ENCODE measurements around the gene RAG1. TPM values are rescaled to one million over a fixed set of nuclear protein-coding genes. Genes with fewer than 3 reads are reported as not detected.

RAG1 gene
- polyA plus RNA-seq, 3 donors: 0.69 TPM; not detected in 2

DNA sequence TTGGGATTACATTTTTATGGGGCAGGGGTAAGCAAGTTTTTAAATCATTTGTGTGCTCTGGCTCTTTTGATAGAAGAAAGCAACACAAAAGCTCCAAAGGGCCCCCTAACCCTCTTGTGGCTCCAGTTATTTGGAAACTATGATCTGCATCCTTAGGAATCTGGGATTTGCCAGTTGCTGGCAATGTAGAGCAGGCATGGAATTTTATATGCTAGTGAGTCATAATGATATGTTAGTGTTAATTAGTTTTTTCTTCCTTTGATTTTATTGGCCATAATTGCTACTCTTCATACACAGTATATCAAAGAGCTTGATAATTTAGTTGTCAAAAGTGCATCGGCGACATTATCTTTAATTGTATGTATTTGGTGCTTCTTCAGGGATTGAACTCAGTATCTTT, 10.1 kb downstream of the RAG1 start:
- WGBS (ENCODE audit: insufficient coverage): no CpG with 5 or more reads among the region's 2 CpGs
- Mint-ChIP-seq H3K36me3 (no peaks in the 10 kb centered on the region), H3K4me3 (no peak overlapping the region), H3K27me3 (ENCODE audit: low read depth in 3 of 3) (peaks cover 0 to 1% (median 0%) of the 10 kb centered on the region in 3 donors), H3K4me1 (no peaks in the 10 kb centered on the region), H3K27ac (no peak overlapping the region), H3K9me3 (peaks cover 2 to 7% (median 2%) of the 10 kb centered on the region in 7 donors)
- no peak overlapping the region for H3K4me2 ChIP-seq (replicated peaks; ENCODE audit: extremely low read depth, low read length, poor library complexity, severe bottlenecking)
- TF ChIP-seq, protein P1, sequence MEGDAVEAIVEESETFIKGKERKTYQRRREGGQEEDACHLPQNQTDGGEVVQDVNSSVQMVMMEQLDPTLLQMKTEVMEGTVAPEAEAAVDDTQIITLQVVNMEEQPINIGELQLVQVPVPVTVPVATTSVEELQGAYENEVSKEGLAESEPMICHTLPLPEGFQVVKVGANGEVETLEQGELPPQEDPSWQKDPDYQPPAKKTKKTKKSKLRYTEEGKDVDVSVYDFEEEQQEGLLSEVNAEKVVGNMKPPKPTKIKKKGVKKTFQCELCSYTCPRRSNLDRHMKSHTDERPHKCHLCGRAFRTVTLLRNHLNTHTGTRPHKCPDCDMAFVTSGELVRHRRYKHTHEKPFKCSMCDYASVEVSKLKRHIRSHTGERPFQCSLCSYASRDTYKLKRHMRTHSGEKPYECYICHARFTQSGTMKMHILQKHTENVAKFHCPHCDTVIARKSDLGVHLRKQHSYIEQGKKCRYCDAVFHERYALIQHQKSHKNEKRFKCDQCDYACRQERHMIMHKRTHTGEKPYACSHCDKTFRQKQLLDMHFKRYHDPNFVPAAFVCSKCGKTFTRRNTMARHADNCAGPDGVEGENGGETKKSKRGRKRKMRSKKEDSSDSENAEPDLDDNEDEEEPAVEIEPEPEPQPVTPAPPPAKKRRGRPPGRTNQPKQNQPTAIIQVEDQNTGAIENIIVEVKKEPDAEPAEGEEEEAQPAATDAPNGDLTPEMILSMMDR (IDR thresholded peaks at IDR 0.05): no peak
- peaks cover 0 to 8% of the 10 kb centered on the region in 2 donors for H3K9me3 ChIP-seq (replicated peaks in 1 of 2; ENCODE audit: control insufficient read depth in 1 of 2, insufficient read depth in 1 of 2, low read length in 2 of 2)
- intact Hi-C loops (cut with micrococcal nuclease): no loop called here
- no peaks in the 10 kb centered on the region for H3K36me3 ChIP-seq (replicated peaks in 1 of 2; ENCODE audit: control insufficient read depth in 1 of 2, insufficient read depth in 2 of 2, low read length in 2 of 2)
- no peak overlapping the region for H3K27ac ChIP-seq (ENCODE audit: low read depth in 1 of 2, low read length in 2 of 2)
- DNase-seq: no peak
- H4K20me1 ChIP-seq (ENCODE audit: insufficient read depth, low read length): no peaks in the 10 kb centered on the region
- no peak overlapping the region for H3K4me3 ChIP-seq (replicated peaks in 1 of 3; ENCODE audit: low read depth in 2 of 3, low read length in 3 of 3)
- H3K9ac ChIP-seq (ENCODE audit: insufficient read depth, low read length, poor library complexity, severe bottlenecking): no peak overlapping the region
- no peak overlapping the region for H2AFZ ChIP-seq (ENCODE audit: insufficient read depth, low read depth, low read length, poor library complexity, severe bottlenecking)
- no peaks in the 10 kb centered on the region for H3K4me1 ChIP-seq (ENCODE audit: control insufficient read depth in 1 of 2, insufficient read depth in 2 of 2, low read length in 2 of 2)
- no peaks in the 10 kb centered on the region for H3K79me2 ChIP-seq (ENCODE audit: insufficient read depth, low read length)
- H3K27me3 ChIP-seq (ENCODE audit: control insufficient read depth in 2 of 2, insufficient read depth in 2 of 2, low read length in 2 of 2): no peaks in the 10 kb centered on the region

DNA sequence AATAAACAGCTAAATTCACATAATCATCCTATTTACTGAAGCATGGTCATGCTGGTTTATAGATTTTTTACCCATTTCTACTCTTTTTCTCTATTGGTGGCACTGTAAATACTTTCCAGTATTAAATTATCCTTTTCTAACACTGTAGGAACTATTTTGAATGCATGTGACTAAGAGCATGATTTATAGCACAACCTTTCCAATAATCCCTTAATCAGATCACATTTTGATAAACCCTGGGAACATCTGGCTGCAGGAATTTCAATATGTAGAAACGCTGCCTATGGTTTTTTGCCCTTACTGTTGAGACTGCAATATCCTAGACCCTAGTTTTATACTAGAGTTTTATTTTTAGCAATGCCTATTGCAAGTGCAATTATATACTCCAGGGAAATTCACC, 10.7 kb downstream of the RAG1 start:
- H3K27ac ChIP-seq (ENCODE audit: low read depth in 1 of 2, low read length in 2 of 2): no peak overlapping the region
- no peak overlapping the region for H3K4me3 Mint-ChIP-seq
- no peaks in the 10 kb centered on the region for H3K36me3 ChIP-seq (replicated peaks in 1 of 2; ENCODE audit: control insufficient read depth in 1 of 2, insufficient read depth in 2 of 2, low read length in 2 of 2)
- no CpG with 5 or more reads among the region's 1 CpG for WGBS (ENCODE audit: insufficient coverage)
- H3K4me1 Mint-ChIP-seq: no peaks in the 10 kb centered on the region
- no peak overlapping the region for H3K4me3 ChIP-seq (replicated peaks in 1 of 3; ENCODE audit: low read depth in 2 of 3, low read length in 3 of 3)
- H4K20me1 ChIP-seq (ENCODE audit: insufficient read depth, low read length): no peaks in the 10 kb centered on the region
- TF ChIP-seq, protein P1 (IDR thresholded peaks at IDR 0.05): no peak
- H2AFZ ChIP-seq (ENCODE audit: insufficient read depth, low read depth, low read length, poor library complexity, severe bottlenecking): no peak overlapping the region
- H3K27me3 ChIP-seq (ENCODE audit: control insufficient read depth in 2 of 2, insufficient read depth in 2 of 2, low read length in 2 of 2): no peaks in the 10 kb centered on the region
- H3K27ac Mint-ChIP-seq: no peak overlapping the region
- H3K9me3 Mint-ChIP-seq: peaks cover 2 to 7% (median 2%) of the 10 kb centered on the region in 7 donors
- no peaks in the 10 kb centered on the region for H3K36me3 Mint-ChIP-seq
- peaks cover 0 to 8% of the 10 kb centered on the region in 2 donors for H3K9me3 ChIP-seq (replicated peaks in 1 of 2; ENCODE audit: control insufficient read depth in 1 of 2, insufficient read depth in 1 of 2, low read length in 2 of 2)
- H3K79me2 ChIP-seq (ENCODE audit: insufficient read depth, low read length): no peaks in the 10 kb centered on the region
- no peak for DNase-seq
- intact Hi-C loops (cut with micrococcal nuclease): no loop called here
- no peak overlapping the region for H3K9ac ChIP-seq (ENCODE audit: insufficient read depth, low read length, poor library complexity, severe bottlenecking)
- peaks cover 0 to 1% (median 0%) of the 10 kb centered on the region in 3 donors for H3K27me3 Mint-ChIP-seq (ENCODE audit: low read depth in 3 of 3)
- H3K4me1 ChIP-seq (ENCODE audit: control insufficient read depth in 1 of 2, insufficient read depth in 2 of 2, low read length in 2 of 2): no peaks in the 10 kb centered on the region
- H3K4me2 ChIP-seq (replicated peaks; ENCODE audit: extremely low read depth, low read length, poor library complexity, severe bottlenecking): no peak overlapping the region

Measured in CD14-positive monocyte (primary cell).